SKM-1 treated with dmso at 0.1 percent for 144 hours (cell line): ENCODE measurements around the gene SMARCB1.

Source experiments
- DNase-seq: peaks from one replicate; lab custom pipeline; 2025; ENCODE audit not compliant: unreplicated experiment; lab: John Stamatoyannopoulos, UW

SMARCB1 gene

DNA sequence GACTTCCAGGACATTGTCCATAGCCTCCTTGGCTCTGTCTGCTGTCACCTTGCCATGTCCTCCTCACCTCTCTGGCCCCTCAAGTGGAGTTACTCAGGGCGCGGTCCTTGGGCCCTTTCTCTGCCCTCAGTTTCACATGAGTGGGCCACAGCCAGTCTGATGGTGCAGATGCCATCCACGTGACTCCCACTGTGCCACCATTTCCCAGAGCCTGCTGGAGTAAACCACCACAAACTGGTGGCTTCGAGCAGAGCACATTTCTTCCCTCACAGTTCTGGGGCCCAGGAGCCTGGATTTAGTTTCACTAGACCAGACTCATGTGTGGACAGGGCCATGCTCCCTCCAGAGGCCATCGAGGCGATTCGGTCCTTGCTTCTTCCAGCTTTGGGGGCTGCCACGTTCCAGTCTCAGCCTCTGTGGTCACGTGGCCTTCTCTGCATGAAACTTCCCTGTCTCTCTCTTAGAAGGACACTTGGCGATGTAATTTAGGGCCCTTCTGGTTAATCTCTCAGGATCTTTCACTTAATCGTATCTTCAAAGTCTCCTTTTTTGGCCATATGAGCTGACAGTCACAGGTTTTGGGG is 14.6 kb downstream of the SMARCB1 start:
- no peak for DNase-seq

DNA sequence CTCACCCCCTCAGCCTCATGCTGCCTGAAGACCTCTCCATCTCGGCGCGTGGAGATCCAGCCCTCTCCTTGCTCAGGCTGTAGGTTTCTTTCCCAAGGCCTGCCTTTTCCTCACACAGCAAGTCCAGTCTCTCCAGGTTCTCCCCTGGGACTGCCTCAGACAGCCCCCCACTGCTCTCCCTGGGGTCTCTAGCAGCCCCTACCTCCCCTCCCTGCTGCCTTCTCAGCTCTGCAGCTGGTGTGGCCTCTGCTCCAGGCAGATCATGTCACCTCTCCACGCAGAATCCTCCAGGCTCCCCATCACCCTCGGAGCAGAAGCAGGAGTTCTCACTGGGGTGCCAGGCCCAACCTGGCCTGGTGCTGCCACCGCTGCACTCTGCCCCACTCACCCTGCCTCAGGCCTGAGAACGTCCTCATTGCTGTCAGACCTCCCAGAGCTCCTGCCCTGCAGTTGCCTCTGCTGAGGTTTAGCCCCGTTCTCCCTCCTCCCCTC is 15.2 kb downstream of the SMARCB1 start:
- DNase-seq, result no peak

DNA sequence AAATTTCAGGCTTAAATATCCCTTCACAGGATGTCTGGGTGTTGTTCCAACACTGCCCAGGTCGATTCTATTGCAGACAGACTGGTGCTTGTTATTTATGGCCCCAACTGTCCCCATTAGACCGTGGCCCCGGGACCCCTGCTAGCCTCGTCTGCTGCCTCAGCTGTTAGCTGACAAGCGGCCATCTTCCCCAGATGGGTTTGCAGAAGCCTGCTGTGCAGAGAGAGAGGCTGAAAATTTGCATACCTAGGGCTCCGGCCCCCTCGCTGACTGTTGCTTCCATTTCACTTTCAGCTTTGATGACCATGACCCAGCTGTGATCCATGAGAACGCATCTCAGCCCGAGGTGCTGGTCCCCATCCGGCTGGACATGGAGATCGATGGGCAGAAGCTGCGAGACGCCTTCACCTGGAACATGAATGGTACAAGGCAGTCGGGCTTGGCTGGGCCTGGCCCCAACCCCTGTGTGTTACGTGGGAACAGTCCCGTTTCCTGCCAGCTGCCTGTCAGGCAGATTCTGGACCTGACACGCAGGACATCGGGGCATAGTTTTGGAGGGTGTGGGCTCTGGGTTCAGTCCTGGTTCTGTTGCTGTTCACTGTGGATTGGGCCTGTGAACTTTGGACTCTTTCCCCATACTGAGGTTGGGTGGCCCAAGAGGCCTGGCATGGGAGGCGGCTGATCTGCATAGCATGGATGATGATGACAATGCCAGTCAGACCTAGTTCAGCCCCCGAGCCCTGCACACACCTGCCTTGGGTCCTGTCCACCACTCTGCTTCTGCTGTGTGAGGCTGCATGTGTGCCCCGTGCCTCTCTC is 16.4 kb downstream of the SMARCB1 start:
- DNase-seq, result no peak

DNA sequence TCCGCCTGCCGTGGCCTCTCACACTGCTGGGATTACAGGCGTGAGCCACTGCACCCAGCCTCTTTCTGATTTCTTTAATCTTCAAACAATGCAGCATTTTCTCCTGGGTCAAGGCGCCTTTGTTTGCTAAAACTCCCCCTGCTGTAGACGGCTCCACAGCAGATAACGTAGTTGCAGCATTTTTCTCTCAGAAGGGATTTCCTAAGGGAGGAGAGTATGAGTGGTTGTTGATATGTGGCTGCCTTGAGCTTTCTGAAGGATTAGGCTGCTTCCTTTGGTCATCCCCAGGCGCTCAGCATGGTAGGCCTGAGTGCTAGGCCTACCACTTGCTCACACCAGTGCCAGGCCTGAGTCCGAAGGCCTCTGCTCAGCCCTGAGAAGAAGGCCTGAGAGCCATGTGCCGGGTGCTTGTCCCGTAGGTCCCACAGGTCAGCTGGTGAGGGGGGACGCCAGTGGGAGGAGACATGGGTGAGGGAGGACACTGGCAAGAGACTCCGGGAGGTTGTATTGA is 18.1 kb downstream of the SMARCB1 start:
- DNase-seq, result no peak

DNA sequence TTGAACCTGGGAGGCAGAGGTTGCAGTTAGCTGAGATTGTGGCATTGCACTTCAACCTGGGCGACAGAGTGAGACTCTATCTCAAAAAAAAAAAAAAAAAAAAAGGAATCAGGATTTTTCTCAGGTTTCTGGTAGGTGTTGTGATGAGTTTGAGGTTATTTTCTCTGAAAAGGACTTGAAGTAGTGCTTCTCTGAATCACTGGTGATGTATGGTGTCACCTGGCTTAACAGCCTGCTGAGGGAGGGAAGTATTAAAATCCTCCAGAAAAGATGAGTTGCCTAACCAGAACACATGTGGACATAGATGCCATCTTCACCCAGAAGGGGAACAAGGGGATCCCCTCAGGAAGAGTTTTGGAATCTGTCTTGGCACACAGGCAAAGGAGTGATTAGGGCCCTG is 20.1 kb downstream of the SMARCB1 start:
- DNase-seq, result no peak

DNA sequence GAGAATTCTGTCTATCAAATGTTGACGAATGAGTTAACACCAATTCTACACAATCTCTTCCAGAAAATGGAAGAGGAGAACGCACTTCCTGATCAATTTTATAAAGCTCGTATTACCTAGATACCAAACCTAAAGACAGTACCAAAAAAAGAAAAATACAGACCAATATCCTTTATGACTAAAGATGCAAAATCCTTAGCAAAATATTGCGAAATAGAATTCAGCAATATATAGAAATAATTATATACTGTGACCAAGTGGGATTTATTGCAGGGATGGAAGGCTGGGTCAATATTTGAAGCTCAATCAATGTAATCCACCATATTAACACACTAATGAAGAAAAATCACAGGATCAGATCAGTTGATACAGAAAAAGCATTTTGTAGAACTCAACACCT is 25.6 kb downstream of the SMARCB1 start:
- no peak for DNase-seq

DNA sequence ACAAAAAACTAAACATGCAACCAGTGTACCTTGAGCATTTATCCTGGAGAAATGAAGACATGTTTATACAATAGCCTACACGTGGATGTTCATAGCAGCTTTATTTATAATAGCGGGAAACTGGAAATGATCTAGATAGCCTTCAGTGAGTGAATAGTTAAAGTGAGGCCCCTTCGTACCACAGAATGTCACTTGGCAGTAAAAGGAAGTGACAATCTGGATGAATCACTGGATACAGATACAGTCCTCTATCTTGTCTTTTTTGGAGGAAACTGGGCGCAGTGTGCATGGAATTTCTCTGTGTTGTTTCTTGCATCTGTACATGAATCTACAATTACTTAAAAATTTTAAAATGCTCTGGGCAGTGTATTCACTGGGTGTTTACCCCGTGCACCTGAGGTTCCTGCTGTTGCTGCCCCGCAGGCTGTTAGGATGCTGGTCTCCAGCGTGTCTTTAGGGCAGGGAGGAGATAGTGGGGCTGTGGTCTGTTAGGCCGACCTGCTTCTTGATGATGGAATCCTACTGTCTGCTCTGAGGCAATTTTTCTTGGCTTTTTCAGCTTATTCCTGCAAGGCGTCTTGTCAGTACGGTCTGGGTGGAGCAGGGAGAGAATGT is 28.9 kb downstream of the SMARCB1 start:
- DNase-seq, result no peak

DNA sequence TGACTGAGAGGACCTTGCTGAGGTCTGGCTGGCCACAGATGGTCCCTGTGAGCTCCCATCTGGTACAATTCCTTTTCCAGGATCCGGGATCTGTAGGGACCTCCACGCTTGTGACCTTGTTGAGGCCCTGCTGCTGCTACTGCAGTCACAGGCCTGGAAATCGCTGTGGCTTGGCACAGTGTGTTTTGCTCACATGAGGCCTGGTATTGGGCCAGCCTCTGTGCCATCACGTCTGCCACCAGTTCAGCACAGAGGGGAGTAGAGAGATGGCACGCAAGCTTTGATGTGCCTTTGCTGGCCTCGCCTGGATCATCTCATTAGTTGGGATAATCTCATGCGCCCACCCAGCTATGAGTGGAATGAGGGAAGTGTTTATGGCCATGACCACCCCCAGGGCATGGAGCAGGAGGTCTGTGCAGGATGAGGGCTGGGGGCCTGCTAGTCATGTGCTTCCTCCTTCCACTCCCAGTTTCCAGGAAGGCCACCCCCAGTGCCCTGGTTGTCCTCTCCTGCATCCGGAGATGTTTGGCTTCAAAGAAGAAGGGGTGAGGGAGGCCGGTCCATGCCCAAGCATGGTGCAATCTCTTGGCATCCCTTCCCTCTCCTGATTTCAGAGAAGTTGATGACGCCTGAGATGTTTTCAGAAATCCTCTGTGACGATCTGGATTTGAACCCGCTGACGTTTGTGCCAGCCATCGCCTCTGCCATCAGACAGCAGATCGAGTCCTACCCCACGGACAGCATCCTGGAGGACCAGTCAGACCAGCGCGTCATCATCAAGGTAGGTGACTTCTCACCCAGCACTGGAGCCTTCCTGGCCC is 29.6 kb downstream of the SMARCB1 start:
- DNase-seq, result no peak

DNA sequence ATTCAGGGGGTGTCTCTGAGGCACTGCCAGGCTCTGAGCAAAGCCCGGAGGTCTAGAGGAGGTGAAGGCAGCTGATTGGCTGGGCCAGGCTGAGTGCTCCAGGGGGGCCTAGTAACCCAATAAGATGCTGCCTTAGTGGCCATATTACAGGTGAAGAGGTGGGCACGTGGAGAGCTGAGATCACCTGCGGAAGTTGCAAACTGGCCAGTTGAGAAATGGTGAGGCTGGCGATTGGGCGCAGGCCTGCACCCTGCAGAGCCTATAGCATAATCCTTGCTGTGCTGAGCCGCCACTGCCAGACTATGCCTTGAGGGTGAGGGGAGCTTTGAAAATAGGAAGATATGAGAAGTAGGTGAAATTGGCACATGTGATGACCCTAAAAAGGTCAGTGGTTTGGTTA is 30.4 kb downstream of the SMARCB1 start:
- no peak for DNase-seq

DNA sequence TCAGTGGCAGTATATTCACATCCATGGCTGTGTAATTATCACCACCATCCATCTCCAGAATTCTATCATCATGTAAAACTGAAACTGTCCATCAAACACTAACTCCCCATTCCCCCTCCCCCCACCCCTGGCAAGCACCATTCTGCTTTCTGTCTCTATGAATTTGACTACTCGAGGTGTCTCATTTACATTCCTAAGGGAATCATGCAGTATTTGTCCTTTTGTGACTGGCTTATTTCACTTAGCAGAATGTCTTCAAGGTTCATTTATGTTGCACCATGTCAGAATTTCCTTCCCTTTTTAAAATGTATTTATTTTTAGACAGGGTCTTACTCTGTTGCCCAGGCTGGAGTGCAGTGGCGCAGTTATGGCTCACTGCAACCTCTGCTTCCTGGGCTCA is 31.8 kb downstream of the SMARCB1 start:
- peak; percentile 5 for DNase-seq

DNA sequence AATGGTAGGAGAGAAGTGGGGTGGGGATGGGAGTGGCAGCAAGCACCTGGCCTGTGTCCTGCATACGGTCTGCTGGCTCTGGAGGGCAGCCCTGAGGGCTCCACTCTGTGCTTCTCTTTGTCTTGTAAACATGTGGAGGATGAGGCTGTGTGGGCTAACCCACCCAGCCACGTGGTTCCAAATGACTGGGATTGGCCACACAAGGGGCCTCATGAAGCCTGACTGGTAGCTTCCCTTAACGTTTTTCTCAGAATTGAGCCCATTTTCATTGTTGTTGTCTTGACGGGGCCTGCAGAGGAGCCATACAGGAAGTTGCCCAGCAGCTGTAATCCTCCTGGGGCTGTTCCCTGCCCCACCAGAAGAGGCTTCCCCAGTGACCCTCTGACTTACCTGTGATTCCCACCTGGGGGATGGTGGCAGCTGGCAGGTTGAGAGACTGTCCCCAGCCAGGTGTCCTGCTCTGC is 34.0 kb downstream of the SMARCB1 start:
- DNase-seq, result no peak

DNA sequence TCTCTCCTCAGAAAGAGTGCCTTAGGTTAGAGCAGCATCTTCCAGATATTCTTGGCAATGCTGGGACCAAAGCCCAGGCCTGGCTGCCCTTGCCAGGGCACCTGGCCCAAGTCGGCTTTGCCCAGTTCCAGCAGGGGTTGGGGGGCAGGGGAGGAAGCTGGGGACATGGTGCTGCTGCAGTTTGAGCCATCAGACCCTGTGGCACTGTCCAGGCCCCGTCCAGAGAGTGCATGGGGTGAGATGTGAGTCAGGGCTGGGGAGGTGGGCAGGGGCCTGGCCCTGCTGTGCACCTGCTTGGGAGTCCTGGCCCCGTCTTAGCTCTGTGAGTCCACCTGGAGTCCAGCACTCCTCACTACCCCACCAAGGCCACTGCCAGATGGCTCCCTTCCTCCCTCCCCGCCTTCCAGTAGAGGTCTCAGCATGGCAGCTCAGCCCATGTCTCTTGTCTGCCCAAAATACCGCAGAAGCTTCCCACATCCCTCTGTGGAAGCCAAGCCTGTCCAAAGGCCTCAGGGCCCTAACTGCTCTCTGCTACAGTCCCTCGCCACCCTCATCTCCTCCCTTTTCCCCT is 35.4 kb downstream of the SMARCB1 start:
- no peak for DNase-seq

DNA sequence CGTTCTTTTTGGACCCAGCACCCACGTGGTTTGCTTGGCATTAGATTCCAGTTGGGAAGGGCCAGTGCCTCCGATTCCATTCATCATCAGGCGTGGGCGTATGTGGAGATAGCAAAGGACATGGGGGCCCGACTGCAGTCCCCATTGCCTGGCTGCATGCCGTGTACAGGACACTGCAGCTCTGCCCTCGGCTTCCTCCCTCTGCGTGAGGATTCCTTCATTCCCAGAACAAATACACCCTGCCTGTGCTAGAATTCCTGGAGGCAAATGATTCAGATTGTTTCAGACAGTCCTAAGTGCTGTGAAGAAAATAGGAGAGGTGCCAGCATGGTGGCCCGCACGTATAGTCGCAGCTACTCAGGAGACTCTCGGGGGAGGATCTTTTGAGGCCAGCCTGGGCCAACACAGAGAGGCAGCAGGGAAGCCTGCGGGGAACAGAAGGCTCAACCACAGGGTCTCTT is 36.6 kb downstream of the SMARCB1 start:
- DNase-seq, result no peak

DNA sequence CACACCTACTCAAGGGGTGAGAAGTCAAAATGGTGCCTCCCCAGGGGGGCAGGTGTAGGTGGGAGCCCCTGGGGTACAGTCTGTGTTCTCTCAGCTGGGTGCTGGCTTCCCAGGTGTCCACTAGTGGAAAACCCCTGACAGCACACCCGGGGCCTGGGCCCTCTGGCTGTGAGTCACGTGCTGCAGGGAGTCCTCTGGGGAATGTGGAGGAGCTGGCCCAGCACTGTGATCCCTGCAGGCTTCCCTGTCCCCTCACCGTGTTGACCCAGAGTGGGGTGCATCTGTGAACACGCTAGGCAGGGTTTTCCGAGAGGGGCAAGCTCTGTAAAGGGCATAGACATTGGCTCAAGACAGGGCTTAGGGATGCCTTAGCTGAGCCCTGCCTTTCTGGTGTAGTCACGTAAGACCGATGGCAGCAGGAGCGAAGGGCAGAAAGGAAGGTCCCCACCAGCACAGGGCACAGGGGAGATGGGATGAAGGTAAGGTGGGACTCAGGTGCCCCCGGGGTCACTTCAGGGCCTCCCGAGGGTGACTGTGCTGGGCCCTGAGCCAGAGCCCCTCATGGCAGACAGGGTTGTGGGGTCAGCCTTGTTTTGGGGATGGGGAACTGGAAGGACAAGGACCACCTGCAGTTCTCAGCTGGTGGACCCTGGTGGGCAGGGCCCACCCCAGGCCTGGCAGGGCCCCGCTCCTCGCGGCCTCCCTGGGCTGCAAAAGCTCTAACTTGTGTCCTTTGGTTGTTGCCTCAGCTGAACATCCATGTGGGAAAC is 37.9 kb downstream of the SMARCB1 start:
- no peak for DNase-seq

DNA sequence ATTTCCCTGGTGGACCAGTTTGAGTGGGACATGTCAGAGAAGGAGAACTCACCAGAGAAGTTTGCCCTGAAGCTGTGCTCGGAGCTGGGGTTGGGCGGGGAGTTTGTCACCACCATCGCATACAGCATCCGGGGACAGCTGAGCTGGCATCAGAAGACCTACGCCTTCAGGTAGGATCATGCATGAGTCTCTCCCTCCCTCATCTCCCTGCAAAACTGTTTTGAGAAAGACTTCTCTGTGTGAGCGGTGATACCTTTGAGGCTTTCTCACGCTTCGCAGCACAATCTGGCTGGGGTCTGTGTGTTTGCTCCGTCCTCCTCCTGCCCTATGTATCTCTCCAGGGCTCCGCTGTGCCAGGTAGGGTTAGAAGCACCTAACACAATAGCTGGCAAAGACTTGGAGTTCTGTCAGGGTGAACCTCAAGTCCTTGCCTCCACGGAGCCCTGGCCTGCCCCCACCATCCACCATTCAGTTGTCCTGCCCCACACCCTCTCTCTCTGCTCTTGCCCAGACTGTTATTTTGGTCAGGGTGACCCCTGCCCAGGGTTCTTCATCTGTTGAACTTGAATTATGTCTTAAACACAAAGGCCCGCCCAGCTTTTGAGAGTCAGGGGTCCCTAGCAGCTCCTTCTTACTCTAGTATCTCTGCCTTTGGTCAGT is 38.6 kb downstream of the SMARCB1 start:
- DNase-seq, result no peak

DNA sequence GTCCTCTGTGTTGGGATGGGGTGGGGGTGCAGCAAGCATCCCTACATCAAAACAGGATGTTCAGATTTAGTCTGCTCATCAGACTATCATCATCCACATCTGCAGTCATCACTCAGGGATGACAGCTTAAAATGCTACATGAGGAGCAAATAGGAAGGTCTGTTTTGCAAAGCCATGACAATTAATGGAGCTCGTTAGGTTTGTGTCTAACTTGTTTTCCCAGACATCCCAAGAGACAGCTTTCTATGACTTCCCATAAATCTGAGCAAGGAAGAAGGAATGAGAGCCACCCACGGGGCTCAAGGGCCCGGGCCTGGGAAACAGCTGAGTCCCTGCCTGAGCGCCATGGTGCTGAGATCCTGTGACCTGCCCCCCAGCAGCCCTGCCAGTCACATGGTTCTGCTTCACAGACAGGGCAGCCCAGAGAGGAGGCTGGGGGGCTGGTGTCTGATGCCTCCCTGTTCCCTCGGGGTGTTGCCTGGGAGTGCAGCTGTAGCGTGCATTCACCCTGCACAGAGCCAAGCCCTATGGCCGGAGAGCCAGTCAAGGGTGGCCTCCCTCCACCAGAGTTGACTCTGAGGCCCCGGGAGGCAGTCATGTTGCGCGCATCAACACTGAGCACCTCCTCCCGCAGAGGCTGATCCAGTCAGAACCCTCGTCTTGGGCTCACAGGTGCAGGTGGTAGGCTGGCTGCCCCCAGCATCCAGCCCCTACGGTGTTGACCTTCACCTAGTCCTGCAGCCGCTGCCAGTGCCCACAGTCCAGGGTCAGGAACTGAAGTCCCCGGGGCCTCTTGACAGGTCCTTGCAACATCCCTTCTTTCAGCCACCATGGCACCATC is 40.0 kb downstream of the SMARCB1 start:
- DNase-seq, result no peak

DNA sequence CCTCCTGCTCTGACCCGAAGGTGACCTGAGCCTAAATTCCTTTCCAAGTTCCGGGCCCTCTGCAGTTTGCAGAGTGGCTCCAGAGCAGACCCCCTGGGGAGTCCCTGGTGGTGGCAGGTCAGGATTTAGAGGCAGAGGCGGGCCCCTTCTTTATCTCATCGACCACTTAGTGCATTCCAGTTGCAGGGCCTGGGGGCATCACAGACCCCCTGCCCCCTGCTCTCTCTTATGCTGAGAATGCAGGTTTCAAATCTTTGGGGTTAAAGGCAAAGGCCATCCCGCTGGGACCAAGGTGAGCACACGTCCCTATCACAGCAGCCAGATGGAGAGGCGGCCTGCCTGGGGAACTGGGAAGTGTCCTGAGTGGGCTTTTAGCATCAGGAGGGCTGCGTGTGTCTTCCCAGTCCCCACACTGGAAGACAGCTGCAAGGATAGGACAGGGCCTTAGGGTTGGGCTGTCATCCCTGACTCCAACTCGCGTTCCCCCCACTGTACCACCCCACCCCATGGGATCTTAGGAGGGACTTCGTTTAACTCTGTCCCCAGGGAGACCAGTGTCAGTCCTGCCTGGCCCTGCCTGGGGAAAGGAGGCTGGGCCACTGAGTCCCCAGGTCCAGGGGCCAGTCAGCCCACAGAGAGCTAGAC is 40.7 kb downstream of the SMARCB1 start:
- DNase-seq, result no peak
